OCI-LY1 (cell line): Measurements from ENCODE around the gene GNPTAB.

Source experiments
- H2AFZ ChIP-seq: fragments of 200-600 bp; sonication (generic), shearing (Covaris generic); 2 replicates; pipeline ENCODE4 v1.6.0; 2014; ENCODE audit warnings: antibody characterized with exemption, mild to moderate bottlenecking, low read length
- H3F3A ChIP-seq: fragments of 200-600 bp; sonication (generic), shearing (Covaris generic); 2 replicates; pipeline ENCODE4 v1.6.0; 2014; ENCODE audit warnings: mild to moderate bottlenecking, antibody characterized with exemption, low read length, moderate library complexity; ENCODE audit not compliant: insufficient read depth
- H3K27ac ChIP-seq: fragments of 200-600 bp; sonication (generic); 2 replicates; pipeline ENCODE4 v1.5.1; 2014; ENCODE audit warnings: low read length, mixed run types, mild to moderate bottlenecking, low read depth; ENCODE audit not compliant: poor library complexity, severe bottlenecking
- H3K27me3 ChIP-seq: fragments of 200-600 bp; sonication (generic); 2 replicates; pipeline ENCODE4 v1.6.0; 2014; ENCODE audit warnings: antibody characterized with exemption, mild to moderate bottlenecking, low read length, moderate library complexity; ENCODE audit not compliant: insufficient read depth
- H3K36me3 ChIP-seq: fragments of 200-600 bp; sonication (generic); 2 replicates; pipeline ENCODE4 v1.6.1; 2014; ENCODE audit warnings: mild to moderate bottlenecking, antibody characterized with exemption, low read length, moderate library complexity, mixed read lengths; ENCODE audit not compliant: insufficient read depth
- H3K4me1 ChIP-seq: fragments of 200-600 bp; sonication (generic); 2 replicates; pipeline ENCODE4 v1.5.1; 2014; ENCODE audit warnings: mild to moderate bottlenecking, low read length, moderate library complexity; ENCODE audit not compliant: insufficient read depth, severe bottlenecking
- H3K4me2 ChIP-seq: fragments of 200-600 bp; sonication (generic), shearing (Covaris generic); 2 replicates; pipeline ENCODE4 v1.6.1; 2014; ENCODE audit warnings: low read length
- H3K4me3 ChIP-seq: fragments of 200-600 bp; sonication (generic); 2 replicates; pipeline ENCODE4 v1.5.1; 2014; ENCODE audit warnings: low read length, low read depth, mild to moderate bottlenecking, mixed read lengths; ENCODE audit not compliant: poor library complexity, severe bottlenecking
- H3K79me2 ChIP-seq: fragments of 200-600 bp; shearing (Covaris generic); 2 replicates; pipeline ENCODE4 v1.6.1; 2016; ENCODE audit warnings: mixed run types, low read length, mixed read lengths; ENCODE audit not compliant: insufficient read depth
- H3K9ac ChIP-seq: fragments of 200-600 bp; sonication (generic), shearing (Covaris generic); 2 replicates; pipeline ENCODE4 v1.6.1; 2014; ENCODE audit warnings: mild to moderate bottlenecking, low read length, mixed read lengths
- H3K9me2 ChIP-seq: fragments of 200-600 bp; sonication (generic), shearing (Covaris generic); 2 replicates; pipeline ENCODE4 v1.6.1; 2014; ENCODE audit warnings: low read depth, mild to moderate bottlenecking, low read length, mixed read lengths
- H3K9me3 ChIP-seq: fragments of 200-600 bp; shearing (Covaris generic); 2 replicates; pipeline ENCODE4 v1.6.1; 2014; ENCODE audit warnings: low read length, mixed read lengths
- H4K20me1 ChIP-seq: fragments of 200-600 bp; sonication (generic), shearing (Covaris generic); 2 replicates; pipeline ENCODE4 v1.6.0; 2016; ENCODE audit warnings: mild to moderate bottlenecking, low read length; ENCODE audit not compliant: insufficient read depth
- CTCF ChIP-seq: fragments of 200-600 bp; sonication (generic), shearing (Covaris generic); IDR thresholded peaks from 2 replicates; pipeline ENCODE4 v1.5.1; 2017; ENCODE audit warnings: mild to moderate bottlenecking, antibody characterized with exemption, low read length, moderate library complexity, mixed read lengths
- EZH2 ChIP-seq: fragments of 200-600 bp; sonication (generic), shearing (Covaris generic); IDR thresholded peaks from 2 replicates; pipeline ENCODE4 v1.8.0; 2017; ENCODE audit warnings: borderline replicate concordance, mixed run types, mild to moderate bottlenecking, antibody characterized with exemption, low read length, moderate library complexity, mixed read lengths

The GNPTAB gene

GRCh38 chr12:101768781-101769180, 62.0 kb downstream of the GNPTAB start:
- Histone ChIP-seq H2AFZ (no peak overlapping the region), H3K4me1 (peaks cover 10% of the 10 kb centered on the region), H3F3A (no peaks in the 10 kb centered on the region), H3K4me2 (no peak overlapping the region), H3K27ac (no peak overlapping the region), H4K20me1 (no peaks in the 10 kb centered on the region), H3K9me3 (no peaks in the 10 kb centered on the region), H3K9me2 (no peaks in the 10 kb centered on the region), H3K9ac (no peak overlapping the region), H3K27me3 (no peaks in the 10 kb centered on the region), H3K79me2 (no peaks in the 10 kb centered on the region), H3K4me3 (no peak overlapping the region), H3K36me3 (peaks cover 58% of the 10 kb centered on the region; the same call in 1 of the 2 replicates)
- TF ChIP-seq EZH2: no peak
- TF ChIP-seq CTCF: no peak

GRCh38 chr12:101767537-101767936, 63.2 kb downstream of the GNPTAB start:
- Histone ChIP-seq H3K79me2 (no peaks in the 10 kb centered on the region), H3K27ac (no peak overlapping the region), H3K4me2 (no peak overlapping the region), H3K4me1 (peaks cover 8% of the 10 kb centered on the region), H3K4me3 (no peak overlapping the region), H3K36me3 (peaks cover 58% of the 10 kb centered on the region; the same call in 1 of the 2 replicates), H3K9me3 (no peaks in the 10 kb centered on the region), H3K9ac (no peak overlapping the region), H3K27me3 (no peaks in the 10 kb centered on the region), H3F3A (no peaks in the 10 kb centered on the region), H2AFZ (no peak overlapping the region), H4K20me1 (no peaks in the 10 kb centered on the region), H3K9me2 (no peaks in the 10 kb centered on the region)
- TF ChIP-seq CTCF (peak; percentile 10; the same call in 1 of the 2 replicates), EZH2 (no peak)

DNA sequence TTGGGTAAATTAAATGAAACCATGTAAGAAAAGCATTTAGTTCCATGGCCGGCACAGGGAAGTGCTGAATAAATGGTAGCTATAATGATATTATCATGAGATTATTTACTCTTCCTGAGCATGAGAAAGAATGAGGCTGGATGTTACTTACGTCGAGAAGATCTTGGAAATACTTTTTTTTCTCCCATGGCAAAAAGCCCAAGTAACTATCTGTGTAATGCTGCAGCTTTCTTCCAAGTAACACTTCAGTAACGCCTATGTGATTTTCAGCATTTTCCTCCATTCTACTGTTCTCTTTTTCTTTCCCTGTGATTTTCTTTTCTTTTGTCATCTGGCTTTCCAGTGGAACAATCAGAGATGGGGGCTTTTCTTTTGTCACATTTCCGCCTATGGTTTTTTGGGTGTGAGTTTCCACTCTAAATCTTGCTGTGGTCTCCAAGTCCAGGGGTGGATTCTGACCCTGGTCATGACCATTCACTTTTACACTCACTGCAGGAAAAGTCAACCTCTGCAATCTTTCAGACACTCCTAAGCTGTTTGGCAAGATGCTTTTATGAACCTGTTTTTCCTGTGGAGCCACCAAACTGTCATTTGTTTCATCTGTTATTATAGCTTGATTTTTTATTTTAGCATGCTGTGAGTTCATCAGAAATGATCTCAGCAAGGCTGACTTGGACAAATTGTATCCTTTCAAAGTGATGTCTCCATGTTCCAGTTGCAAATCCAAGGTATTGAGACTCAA, 66.5 kb downstream of the GNPTAB start:
- no peaks in the 10 kb centered on the region for H3K9me2 ChIP-seq
- no peaks in the 10 kb centered on the region for H3K79me2 ChIP-seq
- H3K27me3 ChIP-seq: no peaks in the 10 kb centered on the region
- H2AFZ ChIP-seq: no peak overlapping the region
- TF ChIP-seq EZH2 (no peak), CTCF (no peak)
- H3K36me3 ChIP-seq: peaks cover 66% of the 10 kb centered on the region
- no peak overlapping the region for H3K9ac ChIP-seq
- no peak overlapping the region for H3K4me2 ChIP-seq
- H3K4me1 ChIP-seq: peaks cover 10% of the 10 kb centered on the region
- no peaks in the 10 kb centered on the region for H3F3A ChIP-seq
- no peak overlapping the region for H3K4me3 ChIP-seq
- no peaks in the 10 kb centered on the region for H3K9me3 ChIP-seq
- H4K20me1 ChIP-seq: no peaks in the 10 kb centered on the region
- peak overlapping the region; percentile 3 for H3K27ac ChIP-seq
